ENCODE results near the gene NRTN.
"Not testable (repeated sequence)": the region's sequence is repeated elsewhere in the genome, so short reads cannot be mapped to it uniquely, and the experiment has no call there.

The NRTN gene

GRCh38 chr19:5839065-5840017, 34.5 kb downstream of the NRTN start, which contains the start of gene FUT6:
TSS of gene FUT6 (minus strand) at chr19:5839702. CDS start at chr19:5832567, 7,135 bp downstream.
- no peak for DNase-seq

- not testable (repeated sequence) for DNase-seq
Observed at GRCh38 chr19:5841735-5842111, 36.9 kb downstream of the NRTN start.

- DNase-seq = no peak
Observed at GRCh38 chr19:5843295-5843927, 38.5 kb downstream of the NRTN start.

- no peak for DNase-seq
Observed at GRCh38 chr19:5844456-5845433, 39.9 kb downstream of the NRTN start.

DNA sequence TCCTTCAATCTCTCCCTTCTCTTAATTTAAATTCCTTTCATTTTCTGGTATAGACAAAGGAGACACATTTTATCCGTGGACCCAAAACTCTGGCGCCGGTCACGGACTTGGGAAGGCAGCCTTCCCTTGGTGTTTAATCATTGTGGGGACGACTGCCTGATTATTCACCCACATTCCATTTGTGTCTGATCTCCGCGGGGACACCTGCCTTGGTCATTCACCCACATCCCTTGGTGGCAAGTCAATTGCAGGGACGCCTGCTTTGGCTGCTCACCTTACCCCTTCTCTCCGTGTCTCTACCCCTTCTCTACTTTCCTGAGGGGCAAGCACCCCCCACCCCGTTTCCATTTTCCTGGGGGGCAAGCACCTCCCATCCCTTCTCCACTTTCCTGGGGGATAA, 43.0 kb downstream of the NRTN start:
- DNase-seq = not testable (repeated sequence)

GRCh38 chr19:5848621-5849020, 43.8 kb downstream of the NRTN start:
- not testable (repeated sequence) for DNase-seq

- DNase-seq = no peak
Observed at GRCh38 chr19:5850189-5850588, 45.3 kb downstream of the NRTN start.

- no peak for DNase-seq
Observed at GRCh38 chr19:5850743-5851293, 46.0 kb downstream of the NRTN start.

GRCh38 chr19:5851302-5851701, 46.4 kb downstream of the NRTN start, which contains the start of gene FUT3:
TSS of gene FUT3 (minus strand) at chr19:5851449.
- DNase-seq = no peak

GRCh38 chr19:5854121-5854520, 49.3 kb downstream of the NRTN start:
- not testable (repeated sequence) for DNase-seq

- not testable (repeated sequence) for DNase-seq
Observed at GRCh38 chr19:5855151-5855550, 50.3 kb downstream of the NRTN start.

- no peak for DNase-seq
Observed at GRCh38 chr19:5857203-5858081, 52.6 kb downstream of the NRTN start.

- DNase-seq = no peak
Observed at GRCh38 chr19:5863030-5863665, 58.3 kb downstream of the NRTN start.

DNA sequence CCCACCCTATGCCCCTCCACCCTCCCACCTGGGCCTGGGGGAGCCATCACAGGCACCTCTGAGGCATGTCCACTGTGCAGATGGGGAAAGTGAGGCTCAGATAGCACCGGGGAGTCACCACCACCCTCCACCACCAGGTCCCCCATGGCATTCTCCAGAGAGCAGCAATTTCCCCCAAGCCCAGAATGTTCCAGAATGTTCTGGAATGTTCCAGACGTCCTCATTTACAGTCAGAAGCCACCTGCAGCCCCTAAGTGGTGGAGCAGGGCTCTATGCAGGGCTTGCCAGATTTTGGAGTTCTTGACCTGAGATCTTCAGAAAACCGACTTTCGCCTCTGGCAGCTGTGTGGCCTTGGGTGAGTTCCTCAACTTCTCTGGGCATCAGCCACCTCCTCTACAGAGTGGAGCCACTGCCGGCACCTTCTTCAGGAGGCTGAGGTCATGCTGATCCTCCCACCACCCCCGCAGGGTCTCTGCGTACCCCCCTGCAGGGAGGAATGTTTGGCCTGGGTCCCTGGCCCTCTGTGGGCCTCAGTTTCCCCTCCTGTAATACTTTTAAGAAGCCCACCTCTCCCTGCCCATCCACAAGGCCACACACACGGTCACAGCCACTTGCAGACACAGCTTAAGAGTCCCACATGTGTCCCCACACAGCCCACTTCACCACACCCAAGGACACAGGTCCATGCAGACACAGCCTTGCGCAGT, 59.3 kb downstream of the NRTN start:
- no peak for DNase-seq

GRCh38 chr19:5864725-5865486, 60.0 kb downstream of the NRTN start:
- no peak for DNase-seq

- no peak for DNase-seq
Observed at GRCh38 chr19:5865772-5866171, 60.9 kb downstream of the NRTN start.

GRCh38 chr19:5867201-5868136, 62.6 kb downstream of the NRTN start:
- no peak for DNase-seq

DNA sequence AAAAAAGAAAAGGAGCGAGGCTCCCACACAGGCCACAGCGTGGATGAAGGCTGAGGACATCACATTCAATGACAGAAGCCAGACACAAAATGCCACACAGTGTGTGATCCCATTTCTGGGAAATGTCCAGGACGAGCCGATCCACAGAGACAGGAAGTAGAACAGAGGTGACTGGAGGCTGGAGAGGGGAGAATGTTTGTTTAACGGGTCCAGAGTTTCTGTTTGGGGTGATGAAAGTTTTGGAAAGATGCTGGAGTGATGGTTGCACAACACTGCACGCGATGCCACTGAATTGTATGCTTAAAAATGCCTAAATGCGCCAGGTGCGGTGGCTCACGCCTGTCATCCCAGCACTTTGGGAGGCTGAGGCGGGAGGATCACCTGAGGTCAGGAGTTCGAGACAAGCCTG, 66.1 kb downstream of the NRTN start:
- DNase-seq = no peak
